Measurements from ENCODE around the gene PTPRJ.
"Not testable (repeated sequence)": the region's sequence is repeated elsewhere in the genome, so short reads cannot be mapped to it uniquely, and the experiment has no call there.

PTPRJ gene

DNA sequence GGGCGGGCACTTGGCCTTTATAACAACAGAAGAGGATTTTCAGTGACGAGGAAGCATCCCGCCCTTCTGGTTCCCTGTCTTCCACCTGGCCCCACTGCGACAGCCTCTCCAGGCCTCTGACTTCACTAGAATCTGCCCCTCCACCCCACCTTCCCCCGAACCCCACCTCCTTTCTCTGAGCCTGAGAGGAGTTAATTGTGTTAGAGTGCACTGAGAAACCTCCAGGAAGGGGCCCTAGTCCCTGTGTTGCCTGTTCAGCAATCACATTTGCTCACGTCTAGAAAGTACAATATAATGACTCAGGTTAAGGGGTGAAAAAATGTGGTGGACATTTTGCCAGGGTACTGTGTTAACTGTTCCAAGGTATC lies 38.8 kb downstream of the PTPRJ start:
- DNase-seq = no peak

DNA sequence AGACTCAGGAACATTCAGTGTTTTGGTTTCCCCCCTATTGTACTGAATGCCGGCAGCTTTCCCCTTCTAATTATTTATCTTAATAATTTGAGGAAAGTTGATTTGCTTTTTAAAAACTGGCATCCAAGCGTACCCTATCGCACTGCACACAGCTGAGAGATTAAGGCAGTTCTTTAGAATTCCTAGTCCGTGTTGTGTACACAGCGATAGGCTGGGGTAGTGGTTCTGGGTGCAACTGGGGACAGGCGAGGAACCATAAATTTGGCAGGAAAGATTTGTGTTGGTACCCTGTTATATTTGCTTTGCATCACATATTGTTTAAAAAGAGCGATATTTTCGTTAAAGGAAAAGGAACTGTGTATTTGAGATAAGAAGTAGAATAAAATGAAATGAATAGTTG lies 39.2 kb downstream of the PTPRJ start:
- no peak for DNase-seq

DNA sequence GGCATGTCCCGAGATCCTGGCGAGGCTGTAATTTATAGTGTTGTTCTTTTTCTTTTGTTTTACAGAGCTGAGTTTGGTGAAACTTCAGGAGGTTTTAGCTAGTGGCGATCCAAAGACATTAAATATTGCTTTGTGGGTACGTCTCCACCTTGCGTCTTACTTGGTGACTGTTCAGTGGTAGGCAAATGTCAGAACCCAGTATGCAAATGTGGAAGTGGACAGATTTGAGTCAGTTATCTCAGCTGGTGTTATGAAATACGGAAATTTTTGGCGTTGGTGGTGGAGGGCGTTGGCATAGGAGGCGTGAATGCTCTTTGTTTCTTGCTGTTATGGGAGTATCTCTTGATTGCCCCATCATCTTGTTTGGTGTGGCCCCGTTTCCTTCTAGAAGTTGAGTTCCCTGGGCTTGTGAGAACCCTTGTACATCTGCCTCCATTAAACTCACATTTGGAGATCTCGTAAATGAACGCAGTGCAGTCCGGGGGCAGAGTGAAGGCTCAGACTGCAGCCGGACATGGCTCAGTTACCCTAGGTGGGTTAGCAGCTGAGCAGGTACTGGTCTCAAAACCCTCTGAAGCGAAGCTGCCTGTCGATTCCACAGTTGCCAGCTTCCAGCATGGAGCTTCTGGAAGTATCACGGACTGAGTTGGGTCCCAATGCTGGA lies 39.9 kb downstream of the PTPRJ start:
- no peak for DNase-seq

DNA sequence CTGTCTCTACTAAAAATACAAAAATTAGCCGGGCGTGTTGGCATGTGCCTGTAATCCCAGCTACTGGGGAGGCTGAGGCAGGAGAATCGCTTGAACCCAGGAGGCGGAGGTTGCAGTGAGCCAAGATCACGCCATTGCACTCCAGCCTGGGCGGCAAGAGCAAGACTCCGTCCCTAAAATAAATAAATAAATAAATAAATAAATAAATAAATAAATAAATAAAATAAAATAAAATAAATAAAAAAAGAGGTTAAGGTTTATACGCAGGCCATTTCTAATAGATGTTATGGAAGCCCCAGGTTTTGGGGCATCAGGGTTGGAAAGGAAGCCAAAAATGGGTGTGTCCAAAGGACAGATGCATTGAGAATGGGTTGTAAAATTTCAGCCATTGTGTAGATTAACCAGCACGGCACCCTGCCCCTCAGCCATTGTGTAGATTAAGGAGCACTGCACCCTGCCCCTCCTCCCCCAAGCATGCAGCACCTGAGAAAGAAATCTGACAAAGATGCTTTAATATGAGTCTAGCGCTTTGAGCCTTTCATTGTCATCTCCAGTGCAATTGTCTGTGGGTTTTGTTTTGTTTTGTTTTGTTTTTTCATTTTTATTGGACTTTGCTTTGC lies 41.0 kb downstream of the PTPRJ start:
- not testable (repeated sequence) for DNase-seq

DNA sequence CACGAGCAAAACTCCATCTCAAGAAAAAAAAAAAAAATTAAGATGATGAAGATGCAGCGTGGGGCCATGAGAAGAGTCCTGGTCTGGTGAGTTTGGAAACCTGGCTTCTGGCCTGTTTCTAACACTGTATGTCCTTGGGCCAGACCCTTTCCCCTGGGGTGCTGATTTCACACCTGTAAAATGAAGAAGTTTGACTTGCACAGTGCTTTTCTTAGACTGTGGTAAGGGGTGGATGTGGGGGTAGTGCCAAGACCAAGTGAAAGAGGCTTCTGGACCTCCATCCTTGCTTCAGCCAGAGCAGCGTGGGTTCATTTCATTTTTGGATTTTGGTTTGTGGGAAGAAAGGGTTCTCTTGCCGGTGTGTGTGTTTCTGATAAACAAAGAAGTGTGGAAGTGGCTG lies 42.1 kb downstream of the PTPRJ start:
- no peak for DNase-seq

DNA sequence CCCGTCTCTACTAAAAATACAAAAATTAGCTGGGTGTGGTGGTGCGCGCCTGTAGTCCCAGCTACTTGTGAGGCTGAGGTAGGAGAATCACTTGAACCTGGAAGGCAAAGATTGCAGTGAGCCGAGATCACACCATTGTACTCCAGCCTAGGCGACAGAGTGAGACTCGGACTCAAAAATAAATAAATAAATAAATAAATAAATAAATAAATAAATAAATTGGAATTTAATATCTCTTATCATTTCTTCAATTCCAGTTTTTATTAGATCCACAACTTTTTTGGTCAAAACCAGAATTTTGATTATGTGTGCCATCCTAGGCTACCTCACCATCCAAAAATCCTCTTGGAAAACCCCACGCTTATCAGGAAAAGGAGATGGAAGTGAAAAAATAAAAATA lies 43.2 kb downstream of the PTPRJ start:
- DNase-seq = not testable (repeated sequence)

DNA sequence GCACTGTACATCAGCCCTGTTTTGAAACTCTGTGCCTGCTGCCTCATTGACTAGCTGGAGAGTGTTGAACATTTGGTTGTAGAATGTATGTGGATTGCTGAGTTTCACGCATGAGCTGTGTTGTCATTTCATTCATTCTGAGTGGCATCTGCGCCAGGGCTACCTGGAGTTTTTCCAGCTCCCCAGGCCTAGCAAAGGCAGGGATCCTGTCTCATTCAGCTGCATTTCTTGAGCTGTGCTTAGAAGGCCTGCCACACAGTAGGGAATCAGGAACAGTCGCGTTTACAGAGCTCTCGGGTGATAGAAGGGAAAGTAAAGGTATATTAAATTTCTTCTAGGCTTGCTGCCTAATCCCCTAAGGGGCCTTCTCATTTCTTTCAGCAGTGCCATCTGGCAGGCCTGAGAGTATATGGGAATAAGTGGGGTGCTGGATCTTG lies 44.3 kb downstream of the PTPRJ start:
- no peak for DNase-seq

DNA sequence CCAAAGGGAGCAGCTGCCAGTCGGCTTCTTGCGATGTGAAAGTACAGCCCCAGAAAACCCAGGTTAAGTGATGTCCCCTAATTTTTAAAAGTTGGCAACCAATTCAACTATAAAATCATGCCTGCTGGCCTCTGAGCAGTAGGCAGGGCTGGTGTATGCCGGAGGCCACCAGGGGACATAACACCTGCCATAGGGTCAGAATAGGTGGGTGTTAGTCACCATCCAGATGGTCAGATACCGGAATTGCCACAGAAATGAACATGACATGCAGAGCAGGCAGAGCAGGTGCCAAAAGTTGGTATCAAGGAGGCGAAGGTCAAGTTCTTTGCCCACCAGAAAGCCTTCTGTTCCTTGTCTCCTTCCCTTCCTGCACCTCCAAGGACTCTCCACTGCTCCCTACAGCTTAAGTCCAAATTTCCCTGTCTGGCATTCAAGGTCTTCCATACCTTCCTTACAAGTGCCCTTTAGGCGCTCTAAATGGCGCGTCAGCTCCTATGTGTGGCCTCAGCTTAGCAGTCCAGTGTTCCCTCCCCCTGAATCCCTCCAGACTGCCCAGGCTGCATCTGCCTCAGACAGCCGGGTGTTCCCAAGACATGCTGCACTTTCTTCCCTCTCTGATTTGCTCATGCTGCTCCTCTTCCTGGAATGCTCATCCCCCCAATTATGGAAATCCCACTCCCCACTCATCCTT lies 45.1 kb downstream of the PTPRJ start:
- no peak for DNase-seq

DNA sequence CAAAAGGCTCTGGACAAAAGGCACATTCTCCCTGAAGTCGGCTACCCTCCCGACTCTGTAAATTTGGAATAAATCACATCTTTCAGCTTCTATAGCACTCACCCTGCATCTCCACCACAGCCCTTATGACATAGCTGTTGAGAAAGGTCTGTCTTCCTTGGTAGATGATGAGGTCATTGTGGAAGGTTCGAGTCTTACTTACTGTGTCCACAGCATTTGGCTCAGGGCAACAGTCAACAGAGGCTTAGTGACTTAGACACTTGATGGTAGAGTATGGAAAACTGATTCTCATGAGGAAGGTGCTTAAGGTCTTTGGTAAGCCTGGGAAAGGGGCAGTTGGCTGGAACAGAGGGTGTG lies 45.6 kb downstream of the PTPRJ start:
- no peak for DNase-seq

DNA sequence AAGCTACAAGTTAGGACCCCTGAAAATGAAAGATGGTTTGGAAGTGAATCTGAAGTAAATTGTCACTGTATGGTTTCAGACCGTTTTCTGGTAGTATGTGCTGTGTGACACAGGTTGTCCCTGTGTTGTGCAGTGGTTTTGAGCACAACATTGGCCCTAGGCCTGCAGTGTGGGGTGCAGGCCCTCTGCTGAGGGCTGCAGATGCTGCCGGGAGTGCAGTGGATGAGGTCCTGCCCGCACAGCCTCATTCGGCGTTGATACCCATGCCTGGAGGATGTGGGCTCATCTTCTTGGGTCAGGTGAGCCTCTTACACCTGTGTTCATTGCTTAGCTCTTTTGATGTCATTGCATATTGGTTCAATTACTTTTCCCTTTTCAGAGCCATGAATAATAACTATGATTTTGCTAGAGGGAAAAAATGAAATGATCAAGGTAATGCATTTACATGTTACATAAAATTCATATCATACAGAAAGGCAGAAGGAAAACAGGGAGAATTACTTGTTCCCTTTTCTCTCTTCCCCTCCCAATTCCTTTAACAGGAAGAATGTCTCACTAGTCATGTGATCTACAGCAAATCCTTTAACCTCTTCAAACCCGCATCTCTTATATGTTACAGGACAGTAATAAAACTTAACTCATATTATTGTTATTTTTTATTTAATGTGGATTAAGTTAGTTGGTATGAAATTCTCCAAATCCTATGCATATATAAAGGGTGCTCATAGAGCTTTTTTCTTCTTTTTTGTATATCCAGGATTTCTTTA lies 48.7 kb downstream of the PTPRJ start:
- DNase-seq = no peak

DNA sequence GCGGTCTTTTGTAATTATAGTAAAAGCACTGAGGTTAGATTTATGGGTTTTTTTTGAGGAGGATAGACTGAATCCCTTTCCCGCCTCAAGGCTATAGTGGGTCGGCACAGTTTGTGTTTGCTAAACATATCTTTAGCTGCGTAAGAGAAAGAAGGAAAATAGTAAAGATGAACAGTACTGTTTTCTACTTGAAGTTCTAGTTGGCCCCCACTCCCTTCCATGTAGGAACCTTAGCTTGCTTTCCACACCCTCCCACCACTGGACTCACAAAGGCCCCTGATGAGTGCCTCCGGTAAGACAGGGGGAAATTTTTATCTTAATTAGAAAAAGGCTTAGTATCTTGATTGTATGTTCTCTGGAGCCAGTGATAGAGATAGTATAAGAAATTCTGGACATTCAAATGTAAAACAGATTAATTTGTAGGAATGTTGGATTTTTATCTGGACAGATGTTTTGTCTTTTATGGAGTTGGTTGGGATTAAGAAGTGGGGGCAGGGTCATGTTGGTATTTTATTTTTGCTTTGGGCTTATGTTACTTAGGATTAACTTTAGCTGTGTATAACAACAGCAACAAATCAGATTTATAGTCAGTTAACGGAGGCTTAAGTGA lies 49.4 kb downstream of the PTPRJ start:
- DNase-seq = no peak

DNA sequence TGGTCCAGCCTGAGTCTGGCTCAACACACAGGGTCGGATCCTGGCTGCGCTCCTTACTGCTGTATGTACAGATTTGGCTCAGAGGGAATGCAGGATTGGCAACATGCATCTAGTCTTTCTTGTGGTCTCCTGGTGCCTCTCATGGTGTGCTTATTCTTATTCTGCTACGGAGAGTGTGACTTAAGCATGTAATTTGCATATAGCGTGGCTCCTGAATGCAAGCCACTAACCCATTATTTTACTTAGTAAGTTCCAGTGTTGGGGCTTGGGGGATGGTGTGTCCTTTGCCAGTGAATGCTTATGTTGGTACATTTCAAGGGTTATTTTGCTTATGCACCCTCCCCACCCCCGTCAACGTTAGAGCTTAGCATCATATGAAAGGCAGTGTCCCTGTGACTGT lies 51.2 kb downstream of the PTPRJ start:
- no peak for DNase-seq

DNA sequence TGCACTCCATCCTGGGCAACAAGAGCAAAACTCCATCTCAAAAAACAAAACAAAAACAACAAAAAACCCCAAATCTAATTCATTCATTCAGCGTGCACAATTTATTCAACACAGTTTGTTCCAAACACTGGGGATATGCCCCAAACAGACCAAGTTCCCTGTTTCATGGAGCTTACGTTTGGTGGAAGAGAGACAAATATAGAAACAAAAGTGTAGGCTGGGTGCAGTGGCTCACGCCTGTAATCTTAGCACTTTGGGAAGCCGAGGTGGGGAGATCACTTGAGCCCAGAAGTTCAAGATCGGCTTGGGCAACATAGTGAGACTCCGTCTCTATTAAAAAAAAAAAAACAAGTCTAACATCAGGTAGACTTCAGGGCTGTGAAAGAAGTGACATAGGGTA lies 52.4 kb downstream of the PTPRJ start:
- no peak for DNase-seq

DNA sequence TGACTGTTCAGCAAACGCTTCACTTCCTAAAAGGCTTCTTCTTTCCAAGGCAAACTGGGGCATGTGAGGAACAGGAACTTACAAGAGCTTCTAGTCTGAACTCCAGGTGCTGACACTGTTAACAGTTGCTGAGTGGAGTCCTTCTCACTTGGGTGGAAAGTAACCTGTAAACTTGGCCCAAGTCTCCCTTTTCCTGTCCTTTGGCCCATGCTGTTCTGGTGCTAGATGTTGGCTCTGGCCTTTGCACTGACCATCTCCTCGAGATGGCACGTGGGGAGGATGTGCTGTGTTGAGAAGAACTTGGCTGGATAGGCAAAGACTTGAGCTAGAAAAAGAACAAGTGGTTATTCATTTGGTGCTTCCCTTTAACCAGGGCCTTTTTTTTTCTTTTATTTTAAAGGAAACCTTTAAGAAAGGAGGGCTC lies 53.6 kb downstream of the PTPRJ start:
- no peak for DNase-seq

DNA sequence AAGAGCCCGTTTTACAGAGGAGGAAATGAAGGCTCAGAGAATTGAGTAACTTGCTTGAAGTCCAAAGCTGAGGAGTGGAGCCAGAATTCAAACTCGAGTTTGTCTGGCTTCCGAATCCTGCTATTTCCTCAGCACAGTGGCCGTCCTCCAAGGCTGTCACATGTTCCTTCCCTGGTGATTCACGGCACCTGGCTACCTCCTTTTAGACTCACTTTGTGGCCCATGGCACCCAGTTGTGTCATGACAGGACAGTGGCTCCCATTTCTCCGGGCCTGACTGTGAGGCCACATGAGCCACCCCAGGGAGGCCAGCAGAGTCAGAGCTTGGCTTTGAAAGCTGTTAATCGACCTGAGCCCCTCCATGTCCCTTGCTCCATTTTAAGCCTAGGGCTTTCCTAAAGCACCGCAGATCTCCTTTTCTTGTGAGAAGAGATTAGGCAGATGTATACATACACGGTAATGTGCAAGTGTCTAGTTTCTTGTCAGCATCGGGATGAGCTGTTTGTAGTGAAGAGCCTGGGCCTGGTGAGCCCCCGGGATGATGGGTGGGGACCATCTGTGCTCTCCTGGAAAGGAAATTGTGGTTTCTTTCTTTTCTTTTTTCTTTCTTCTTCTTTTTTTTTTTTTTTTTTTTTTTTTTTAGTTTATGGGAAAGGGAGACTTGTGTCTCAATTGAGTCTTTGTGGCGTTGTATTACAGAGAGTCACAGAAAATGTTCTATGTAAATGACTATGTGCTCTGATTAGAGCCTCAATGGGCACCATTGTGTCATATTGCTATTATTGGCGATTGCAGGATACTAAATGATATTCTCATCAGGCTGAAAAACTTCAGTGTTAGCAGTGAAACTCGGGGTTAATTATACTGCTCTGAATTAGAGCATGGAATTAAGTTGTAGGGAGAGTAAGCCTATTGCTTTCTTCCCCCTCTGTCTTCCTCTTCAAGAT lies 54.8 kb downstream of the PTPRJ start:
- no peak for DNase-seq

DNA sequence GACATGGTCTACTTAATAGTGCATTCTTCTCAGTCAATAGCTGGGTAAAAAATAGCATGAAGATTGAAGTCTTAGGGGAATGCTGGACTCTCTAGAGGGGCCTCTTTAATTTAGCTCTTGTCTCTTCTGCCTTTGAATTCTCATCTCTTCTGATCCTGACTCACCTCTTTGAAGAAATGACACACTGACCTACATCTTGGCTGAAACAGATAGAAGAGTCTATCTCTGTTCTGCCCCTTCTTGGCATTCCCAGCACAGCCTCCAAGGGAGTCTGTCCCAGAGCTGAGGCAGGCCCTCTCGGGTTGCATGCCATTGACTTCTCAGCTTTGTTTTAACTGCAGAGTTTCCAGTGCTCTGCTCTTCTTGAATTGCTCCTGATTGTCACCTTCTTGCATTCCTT lies 55.7 kb downstream of the PTPRJ start:
- no peak for DNase-seq

DNA sequence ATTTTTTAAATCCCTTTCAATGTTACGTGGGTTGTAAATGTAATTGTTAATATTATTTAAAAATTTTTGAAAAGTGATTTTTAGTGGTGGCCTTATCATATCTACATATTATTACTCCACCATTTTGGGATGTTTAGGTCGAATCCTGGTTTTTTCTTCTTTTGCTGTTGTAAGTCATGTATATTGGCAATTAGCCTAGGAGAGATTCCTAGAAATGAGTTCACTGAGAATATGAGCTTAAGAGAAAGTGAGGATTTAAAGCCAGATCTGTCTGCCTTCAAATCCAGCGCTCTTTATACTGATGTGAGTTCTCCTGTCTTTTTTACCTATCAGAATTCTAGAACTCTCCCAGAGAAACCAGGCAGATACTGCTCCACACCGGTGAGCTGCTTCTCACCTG lies 56.1 kb downstream of the PTPRJ start:
- DNase-seq = no peak

DNA sequence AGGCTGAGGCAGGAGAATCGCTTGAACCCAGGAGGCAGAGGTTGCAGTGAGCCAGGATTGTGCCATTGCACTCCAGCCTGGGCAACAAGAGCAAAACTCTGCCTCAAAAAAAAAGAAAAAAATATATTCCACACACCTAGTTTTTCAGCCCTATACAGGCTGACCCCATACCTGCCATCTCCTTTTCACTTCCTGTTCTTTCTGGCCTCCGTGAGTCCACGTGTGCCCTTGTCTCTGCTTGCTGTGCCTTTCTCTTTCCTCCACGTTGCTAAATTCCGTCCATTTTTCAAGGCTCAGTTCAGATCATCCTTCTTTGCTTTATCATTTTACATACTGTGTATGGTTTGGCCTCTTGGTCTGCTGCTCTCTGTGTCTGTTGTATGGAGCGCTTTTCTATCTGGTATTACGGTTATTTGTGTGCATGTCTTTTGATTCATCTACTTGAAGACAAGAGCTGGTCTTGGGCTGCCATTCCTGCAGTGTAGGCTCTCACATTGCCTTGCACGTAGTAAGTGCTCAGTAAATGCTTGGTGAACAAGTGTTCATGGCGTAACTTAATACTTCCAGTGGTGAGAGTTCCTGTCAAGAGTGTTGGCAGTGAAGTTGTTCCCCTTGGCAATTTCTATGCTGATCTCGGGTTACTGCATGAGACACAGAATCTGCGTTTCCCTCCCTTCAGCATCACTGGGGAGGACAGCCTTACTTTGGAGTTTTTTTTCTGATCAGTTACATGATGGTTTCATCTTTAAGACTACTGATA lies 57.5 kb downstream of the PTPRJ start:
- no peak for DNase-seq

DNA sequence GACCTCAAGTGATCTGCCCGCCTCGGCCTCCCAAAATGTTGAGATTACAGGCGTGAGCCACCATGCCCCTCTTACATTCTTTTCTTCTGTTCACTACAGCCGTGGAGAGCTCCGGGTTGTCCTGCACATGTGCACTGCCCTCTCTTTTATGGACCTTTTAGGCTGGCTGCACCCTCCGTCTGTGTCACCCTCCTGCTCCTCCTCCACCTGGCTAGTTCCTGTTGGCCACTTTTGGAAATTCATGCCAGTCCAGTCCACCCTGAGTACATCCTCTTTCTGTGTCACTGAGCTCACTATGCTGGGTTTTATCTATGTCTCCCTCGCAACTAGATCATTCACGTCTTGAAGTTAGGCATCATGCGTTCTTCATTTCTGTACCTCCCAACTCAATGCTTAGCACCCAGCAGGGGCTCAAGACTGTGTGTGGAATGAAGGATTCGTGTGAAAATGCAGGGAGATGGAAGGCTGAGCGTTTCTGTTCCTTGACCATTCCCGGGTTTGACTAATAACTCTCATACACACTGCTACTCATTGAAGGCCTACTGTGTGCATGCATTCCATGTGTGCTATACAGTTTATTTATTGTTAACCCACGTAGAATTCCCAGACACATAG lies 60.6 kb downstream of the PTPRJ start:
- DNase-seq = no peak

DNA sequence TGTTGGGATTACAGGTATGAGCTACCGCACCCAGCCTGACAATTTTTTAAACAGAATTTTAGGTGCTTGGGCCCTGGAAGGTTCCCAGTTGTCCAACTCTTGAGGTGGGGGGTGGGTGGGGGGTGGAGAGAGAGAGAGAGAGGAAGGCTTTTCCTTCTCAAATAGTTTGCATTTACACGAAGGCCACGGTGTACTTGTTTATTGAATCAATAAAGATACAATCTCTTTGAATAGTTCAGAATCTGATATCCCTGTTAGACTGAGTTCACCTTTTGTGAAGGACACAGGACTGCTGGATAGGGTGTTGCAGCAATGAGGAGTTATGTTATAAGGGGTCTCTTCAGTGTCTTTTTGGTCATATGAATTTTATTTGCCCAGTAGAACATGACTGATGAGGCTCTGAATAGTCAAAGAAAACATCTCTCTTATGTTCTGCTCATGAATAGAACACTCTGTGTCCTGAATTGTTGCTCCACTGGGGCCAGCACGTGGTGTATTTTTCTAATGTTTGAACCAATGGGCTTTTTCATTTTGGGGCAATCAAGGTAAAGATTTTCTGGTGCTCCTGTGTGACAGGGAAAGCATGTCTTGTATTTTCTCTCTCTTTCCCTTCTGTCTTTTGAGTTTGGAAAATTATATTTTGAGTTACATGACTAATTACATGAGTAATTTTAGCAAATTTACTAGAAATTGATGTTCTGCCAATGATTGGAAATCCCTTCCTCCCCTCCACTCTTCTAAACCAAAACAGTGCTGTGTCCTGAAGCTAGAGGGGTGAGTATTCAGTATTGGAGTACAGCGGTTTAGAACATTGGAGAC lies 61.7 kb downstream of the PTPRJ start:
- DNase-seq = no peak
